DND-41 (cell line): ENCODE data around the gene CBR1.

Experiments
- ATAC-seq: fragments of 200-7000 bp; cut with Tn5 transposase; 3 replicates; pipeline ENCODE4 v1.9.1; 2021; ENCODE audit warnings: low read depth; ENCODE audit not compliant: insufficient read depth
- DNase-seq: peaks from one replicate; pipeline ENCODE4 v3.0.0-alpha.2; 2020
- H2AFZ ChIP-seq: 2 replicates; pipeline ENCODE4 v1.6.0; 2012; ENCODE audit warnings: low read depth, low read length
- H3K27ac ChIP-seq: 2 replicates; pipeline ENCODE4 v1.5.1; 2012; ENCODE audit warnings: low read length, inconsistent platforms
- H3K27me3 ChIP-seq: fragments of 200-600 bp; sonication (generic); 2 replicates; pipeline ENCODE4 v1.6.0; 2012; ENCODE audit warnings: low read length, mild to moderate bottlenecking, inconsistent platforms; ENCODE audit not compliant: insufficient read depth, poor library complexity
- H3K36me3 ChIP-seq: 2 replicates; pipeline ENCODE4 v1.5.1; 2012; ENCODE audit warnings: low read length, inconsistent platforms; ENCODE audit not compliant: insufficient read depth
- H3K4me1 ChIP-seq: 2 replicates; pipeline ENCODE4 v1.5.1; 2012; ENCODE audit warnings: mild to moderate bottlenecking, low read length; ENCODE audit not compliant: insufficient read depth
- H3K4me2 ChIP-seq: 2 replicates; pipeline ENCODE4 v1.6.0; 2012; ENCODE audit warnings: mild to moderate bottlenecking, moderate library complexity, low read length, inconsistent platforms; ENCODE audit not compliant: insufficient read depth
- H3K4me3 ChIP-seq, 2 experiments: fragments of 200-600 bp in 1 of 2; shearing (Covaris generic) in 1 of 2; 2 replicates each; pipeline ENCODE4 v1.5.1; 2012 to 2016; ENCODE audit warnings: inconsistent platforms in 2 of 2, low read length in 2 of 2, mild to moderate bottlenecking in 2 of 2, low read depth in 1 of 2, moderate library complexity in 1 of 2
- H3K79me2 ChIP-seq: 2 replicates; pipeline ENCODE4 v1.6.0; 2012; ENCODE audit warnings: low read length, inconsistent platforms; ENCODE audit not compliant: insufficient read depth
- H3K9ac ChIP-seq: 2 replicates; pipeline ENCODE4 v1.6.0; 2012; ENCODE audit warnings: low read depth, mild to moderate bottlenecking, inconsistent platforms, low read length, moderate library complexity
- H3K9me3 ChIP-seq: 2 replicates; pipeline ENCODE4 v1.5.1; 2012; ENCODE audit warnings: low read length, moderate library complexity, mild to moderate bottlenecking, inconsistent platforms; ENCODE audit not compliant: insufficient read depth, severe bottlenecking
- H4K20me1 ChIP-seq: 2 replicates; pipeline ENCODE4 v1.6.0; 2012; ENCODE audit warnings: low read length; ENCODE audit not compliant: insufficient read depth
- CTCF ChIP-seq: IDR thresholded peaks from 2 replicates; pipeline ENCODE4 v1.5.1; 2012; ENCODE audit warnings: borderline replicate concordance, low read length, moderate library complexity, mild to moderate bottlenecking; ENCODE audit not compliant: poor library complexity, severe bottlenecking; ENCODE audit errors: extremely low read depth
- EZH2 ChIP-seq: IDR thresholded peaks from 3 replicates; pipeline ENCODE4 v1.6.1; 2012; ENCODE audit warnings: borderline replicate concordance, low read depth, mild to moderate bottlenecking, moderate library complexity, low read length, inconsistent platforms; ENCODE audit not compliant: severe bottlenecking

The CBR1 gene

GRCh38 chr21:36100971-36101641 is 31.3 kb downstream of the CBR1 start:
- no peak for ATAC-seq
- Histone ChIP-seq H3K4me3 (no peak overlapping the region), H3K79me2 (no peaks in the 10 kb centered on the region), H3K4me2 (no peak overlapping the region), H3K36me3 (no peaks in the 10 kb centered on the region), H3K9me3 (no peaks in the 10 kb centered on the region), H3K27ac (no peak overlapping the region), H2AFZ (no peak overlapping the region), H4K20me1 (no peaks in the 10 kb centered on the region), H3K27me3 (peaks cover 11% of the 10 kb centered on the region), H3K4me1 (no peaks in the 10 kb centered on the region), H3K9ac (no peak overlapping the region)
- TF ChIP-seq CTCF (no peak), EZH2 (no peak)
- no peak for DNase-seq

GRCh38 chr21:36103434-36103833 is 33.6 kb downstream of the CBR1 start:
- H3K27me3 ChIP-seq: peaks cover 26% of the 10 kb centered on the region
- no peaks in the 10 kb centered on the region for H4K20me1 ChIP-seq
- no peak overlapping the region for H3K9ac ChIP-seq
- no peak overlapping the region for H3K4me3 ChIP-seq
- no peak overlapping the region for H2AFZ ChIP-seq
- ATAC-seq: no peak
- no peaks in the 10 kb centered on the region for H3K36me3 ChIP-seq
- TF ChIP-seq EZH2: no peak
- TF ChIP-seq CTCF: no peak
- no peaks in the 10 kb centered on the region for H3K9me3 ChIP-seq
- H3K27ac ChIP-seq: no peak overlapping the region
- H3K4me2 ChIP-seq: no peak overlapping the region
- H3K79me2 ChIP-seq: no peaks in the 10 kb centered on the region
- no peaks in the 10 kb centered on the region for H3K4me1 ChIP-seq
- no peak for DNase-seq

- H3K4me3 ChIP-seq: no peak overlapping the region
- no peaks in the 10 kb centered on the region for H4K20me1 ChIP-seq
- H3K9ac ChIP-seq: no peak overlapping the region
- H3K9me3 ChIP-seq: no peaks in the 10 kb centered on the region
- H3K27me3 ChIP-seq: peaks cover 27% of the 10 kb centered on the region
- no peaks in the 10 kb centered on the region for H3K4me1 ChIP-seq
- TF ChIP-seq CTCF (peak; percentile 35), EZH2 (no peak)
- DNase-seq (peak; percentile 11), ATAC-seq (no peak)
- H2AFZ ChIP-seq: no peak overlapping the region
- no peak overlapping the region for H3K27ac ChIP-seq
- H3K79me2 ChIP-seq: no peaks in the 10 kb centered on the region
- H3K36me3 ChIP-seq: no peaks in the 10 kb centered on the region
- H3K4me2 ChIP-seq: no peak overlapping the region
Observed at GRCh38 chr21:36104317-36105300, 34.8 kb downstream of the CBR1 start.
